Testis (tissue), 3 donors: ENCODE measurements around the gene SMCO4. TPM values are rescaled to one million over a fixed set of nuclear protein-coding genes. Genes with fewer than 3 reads are reported as not detected.

Source experiments
- DNase-seq: peaks from one replicate; pipeline ENCODE4 v3.0.0-alpha.2; 2019
- H3K27ac ChIP-seq, 2 donors: fragments of 200-600 bp; sonication (generic); one replicate each; pipeline ENCODE4 v1.5.1; 2019
- H3K27me3 ChIP-seq: fragments of 200-600 bp; sonication (generic); one replicate; pipeline ENCODE4 v1.5.1; 2019
- H3K36me3 ChIP-seq: fragments of 200-600 bp; sonication (generic); one replicate; pipeline ENCODE4 v1.5.1; 2017; ENCODE audit warnings: low read depth; ENCODE audit errors: missing control alignments
- H3K4me1 ChIP-seq: fragments of 200-600 bp; sonication (generic); one replicate; pipeline ENCODE4 v1.5.1; 2019
- H3K4me3 ChIP-seq, 2 donors: fragments of 200-600 bp; sonication (generic); one replicate each; pipeline ENCODE4 v1.5.1; 2017 to 2019
- H3K9me3 ChIP-seq: fragments of 200-600 bp; sonication (generic); one replicate; pipeline ENCODE4 v1.5.1; 2017
- CTCF ChIP-seq, 3 experiments: fragments of 450-650 bp in 2 of 3; fragments of 200-600 bp in 1 of 3; sonication (generic) in 1 of 3; IDR thresholded peaks; one replicate each; pipeline ENCODE4 v1.5.1; 2016 to 2019; ENCODE audit warnings: antibody characterized with exemption in 3 of 3, mild to moderate bottlenecking in 2 of 3, moderate library complexity in 1 of 3
- POLR2A ChIP-seq: fragments of 450-650 bp; IDR thresholded peaks from one replicate; pipeline ENCODE4 v1.6.1; 2017; ENCODE audit warnings: antibody characterized with exemption, mild to moderate bottlenecking, moderate library complexity
- WGBS, 2 donors: methylation state at CpG; one replicate each; pipeline ENCODE4 v1.1.5; 2018; 5-methylcytosine and 5-hydroxymethylcytosine counted together
- intact Hi-C: fragments of 100-400 bp; cut with DNase I; formaldehyde crosslinking; loops from one replicate; pipeline ENCODE4 v1.15.1; 2023; ENCODE audit warnings: low total_unique reads
- polyA plus RNA-seq: library from polyadenylated mRNA; stranded (reverse); fragments of 350-450 nt; fragmentation: Illumina TruSeq; extraction: RNeasy Lipid Tissue Mini Kit (QIAGEN cat#74804); gene quantifications from one replicate; pipeline ENCODE4 v1.2.3, GENCODE V29; 2014; ENCODE audit warnings: low read depth, low replicate concordance; ENCODE audit not compliant: insufficient read depth
- total RNA-seq, 2 donors: library from RNA; depleted of rRNA; stranded (reverse); fragments of >200 nt; gene quantifications; one replicate each; pipeline ENCODE4 v1.2.3, GENCODE V29; 2016

SMCO4 gene
- total and polyA plus RNA-seq, 3 donors from 2014 or later: 33.6 to 59.9 (median 34.2) TPM

- no peak overlapping the region for H3K27ac ChIP-seq
- H3K4me3 ChIP-seq: no peak overlapping the region
- no peak for DNase-seq
- no peak for TF ChIP-seq CTCF (IDR thresholded peaks at IDR 0.05)
- TF ChIP-seq POLR2A: no peak
- H3K9me3 ChIP-seq: no peaks in the 10 kb centered on the region
- peaks cover 19% of the 10 kb centered on the region for H3K4me1 ChIP-seq
- WGBS, 2 donors: 78 to 86% methylated on average over 6 of the region's 6 CpGs
- no peaks in the 10 kb centered on the region for H3K36me3 ChIP-seq
- intact Hi-C loops: no loop called here
- H3K27me3 ChIP-seq: no peaks in the 10 kb centered on the region
Observed at GRCh38 chr11:93524173-93524536, 19.0 kb downstream of the SMCO4 start.

- H3K27me3 ChIP-seq: no peaks in the 10 kb centered on the region
- 67 to 75% methylated on average over 5 of the region's 5 CpGs for WGBS, 2 donors
- peaks cover 4% of the 10 kb centered on the region for H3K4me1 ChIP-seq
- H3K9me3 ChIP-seq: no peaks in the 10 kb centered on the region
- no peak overlapping the region for H3K27ac ChIP-seq
- TF ChIP-seq POLR2A (no peak), CTCF (IDR thresholded peaks at IDR 0.05) (no peak)
- no peaks in the 10 kb centered on the region for H3K36me3 ChIP-seq
- intact Hi-C loops: no loop called here
- DNase-seq: no peak
- H3K4me3 ChIP-seq: no peak overlapping the region
Observed at GRCh38 chr11:93520726-93521509, 22.3 kb downstream of the SMCO4 start.

- H3K4me1 ChIP-seq: no peaks in the 10 kb centered on the region
- no peaks in the 10 kb centered on the region for H3K36me3 ChIP-seq
- no peak for DNase-seq
- WGBS, 2 donors: 90 to 92% methylated on average over 1 of the region's 1 CpG
- H3K27ac ChIP-seq: no peak overlapping the region
- no peaks in the 10 kb centered on the region for H3K9me3 ChIP-seq
- intact Hi-C loops: no loop called here
- TF ChIP-seq POLR2A (no peak), CTCF (IDR thresholded peaks at IDR 0.05) (no peak)
- H3K27me3 ChIP-seq: no peaks in the 10 kb centered on the region
- H3K4me3 ChIP-seq: no peak overlapping the region
Observed at GRCh38 chr11:93519179-93519578, 24.0 kb downstream of the SMCO4 start.

- intact Hi-C loops: no loop called here
- Histone ChIP-seq H3K27me3 (no peaks in the 10 kb centered on the region), H3K27ac (no peak overlapping the region), H3K9me3 (no peaks in the 10 kb centered on the region), H3K36me3 (no peaks in the 10 kb centered on the region), H3K4me3 (no peak overlapping the region), H3K4me1 (no peaks in the 10 kb centered on the region)
- TF ChIP-seq CTCF (IDR thresholded peaks at IDR 0.05): no peak
- TF ChIP-seq POLR2A: no peak
- 96 to 97% methylated on average over 3 of the region's 3 CpGs for WGBS, 2 donors
- no peak for DNase-seq
Observed at GRCh38 chr11:93518081-93518480, 25.1 kb downstream of the SMCO4 start.

- Histone ChIP-seq H3K27me3 (no peaks in the 10 kb centered on the region), H3K4me3 (no peak overlapping the region), H3K27ac (no peak overlapping the region), H3K4me1 (no peaks in the 10 kb centered on the region), H3K36me3 (no peaks in the 10 kb centered on the region), H3K9me3 (no peaks in the 10 kb centered on the region)
- 87 to 93% methylated on average over 4 of the region's 4 CpGs for WGBS, 2 donors
- no peak for DNase-seq
- TF ChIP-seq POLR2A (no peak), CTCF (IDR thresholded peaks at IDR 0.05) (no peak)
- intact Hi-C loops: no loop called here
Observed at GRCh38 chr11:93517611-93518010, 25.6 kb downstream of the SMCO4 start.
